K562 (cell line): ENCODE measurements around the gene TCF4. TPM values are rescaled to one million over a fixed set of nuclear protein-coding genes. Genes with fewer than 3 reads are reported as not detected.

ENCODE experiments used
- PREB ChIP-seq: sonication (generic); formaldehyde crosslinking; IDR thresholded peaks from 2 replicates; pipeline ENCODE4 v1.8.1; 2023; ENCODE audit warnings: mild to moderate bottlenecking, missing genetic modification reagents
- RBM14 ChIP-seq: fragments of 200-400 bp; formaldehyde crosslinking; IDR thresholded peaks from 2 replicates; pipeline ENCODE4 v1.6.1; 2018; ENCODE audit warnings: low read depth, mild to moderate bottlenecking, low read length, moderate library complexity, borderline replicate concordance; ENCODE audit not compliant: insufficient read depth
- STAT6 ChIP-seq: sonication (generic); formaldehyde crosslinking; IDR thresholded peaks from 2 replicates; pipeline ENCODE4 v1.8.1; 2023; ENCODE audit warnings: mild to moderate bottlenecking, missing genetic modification reagents
- UBTF ChIP-seq, 2 experiments: IDR thresholded peaks; 2 replicates each; pipeline ENCODE4 v1.6.1; 2012; ENCODE audit warnings: improper control_type of control experiment in 2 of 2, low read depth in 2 of 2, low read length in 2 of 2, borderline replicate concordance in 1 of 2
- polyA plus RNA-seq, 8 experiments: library from polyadenylated mRNA; depleted of rRNA in 4 of 8; stranded (reverse) in 5 of 8; unstranded in 3 of 8; fragments of >200 nt; fragmentation: Nextera tagmentation in 2 of 8; fragmentation: Illumina TruSeq in 1 of 8; extraction: Ambion mirVana in 2 of 8; extraction: Trizol in 1 of 8; gene quantifications; 2 replicates each; pipeline versions ENCODE4 v1.2.1 to v1.2.3, GENCODE V29; 2011 to 2014; ENCODE audit warnings: inconsistent platforms in 1 of 8, missing spikeins in 1 of 8
- total RNA-seq, 7 experiments: library from RNA; depleted of rRNA in 6 of 7; stranded (reverse); fragments of >200 nt in 6 of 7; fragmentation: Illumina TruSeq in 2 of 7; extraction: Trizol in 2 of 7; gene quantifications; 2 replicates each; pipeline versions ENCODE4 v1.2.1 to v1.2.3, GENCODE V29; 2011 to 2021; ENCODE audit warnings: low replicate concordance in 1 of 7

The TCF4 gene
- total and polyA plus RNA-seq, 9 of the 15 experiments (the other 6 are each of a cell fraction or from before 2014, with no cell fraction given) = 4.8 to 24.7 (median 15.2) TPM

GRCh38 chr18:55261253-55261652 is 326.7 kb downstream of the TCF4 start (continued):
- TF ChIP-seq PREB (CRISPR knock-in tag) (no peak), STAT6 (CRISPR knock-in tag) (no peak), UBTF (IDR thresholded peaks at IDR 0.05; ENCODE audit: borderline replicate concordance in 1 of 2, low read depth in 2 of 2, low read length in 2 of 2) (no peak), RBM14 (no peak)
